ENCODE data around the gene HRNR. TPM values are rescaled to one million over a fixed set of nuclear protein-coding genes. Genes with fewer than 3 reads are reported as not detected.
"Not testable (repeated sequence)": the region's sequence is repeated elsewhere in the genome, so short reads cannot be mapped to it uniquely, and the experiment has no call there.

HRNR gene
- total RNA-seq, 1 donor from 2014 or later = not detected

DNA sequence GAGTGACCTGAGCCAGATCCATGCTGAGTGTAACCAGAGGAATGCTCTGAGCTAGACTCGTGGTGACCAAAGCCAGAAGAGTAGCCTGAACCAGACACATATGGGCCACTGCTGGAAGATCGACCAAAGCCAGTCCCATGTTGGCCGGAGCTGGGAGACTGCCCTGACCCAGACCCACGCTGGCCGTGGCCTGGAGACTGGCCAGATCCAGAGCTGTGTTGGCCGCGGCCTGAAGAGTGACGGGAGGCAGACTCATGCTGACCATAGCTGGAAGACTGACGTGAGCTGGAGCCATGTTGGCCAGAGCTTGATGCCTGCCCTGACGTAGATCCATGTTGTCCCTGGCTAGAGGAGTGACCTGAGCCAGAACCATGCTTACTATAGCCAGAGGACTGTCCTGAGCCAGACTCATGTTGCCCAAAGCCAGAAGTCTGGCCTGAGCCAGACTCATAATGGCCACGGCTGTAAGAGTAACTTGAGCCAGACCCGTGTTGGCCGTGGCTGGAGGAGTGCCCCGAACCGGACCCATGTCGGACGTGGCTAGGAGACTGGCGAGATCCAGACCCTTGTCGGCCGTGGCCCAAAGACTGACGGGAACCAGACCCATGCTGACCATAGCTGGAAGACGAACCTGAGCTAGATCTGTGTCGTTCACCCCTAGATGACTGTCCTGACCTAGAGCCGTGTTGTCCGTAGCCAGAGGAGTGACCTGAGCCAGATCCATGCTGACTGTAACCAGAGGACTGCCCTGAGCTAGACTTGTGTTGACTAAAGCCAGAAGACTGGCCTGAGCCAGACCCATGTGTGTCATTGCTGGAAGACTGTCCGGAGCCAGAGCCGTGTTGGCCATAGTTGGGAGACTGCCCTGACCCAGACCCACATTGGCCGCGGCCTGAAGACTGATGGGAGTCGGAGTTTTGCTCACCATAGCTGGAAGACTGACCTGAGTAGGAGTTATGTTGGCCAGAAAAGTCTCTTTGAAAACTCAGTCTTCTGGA lies 3.5 kb downstream of the HRNR start:
- Mint-ChIP-seq H3K4me1 (ENCODE audit: unreplicated experiment) (peaks cover 2% of the 10 kb centered on the region), H3K36me3 (ENCODE audit: low read depth, unreplicated experiment) (peaks cover 11% of the 10 kb centered on the region), H3K27ac (ENCODE audit: unreplicated experiment) (no peak overlapping the region), H3K4me3 (ENCODE audit: unreplicated experiment) (no peak overlapping the region), H3K27me3 (ENCODE audit: unreplicated experiment) (peaks cover 4% of the 10 kb centered on the region), H3K9me3 (ENCODE audit: unreplicated experiment) (peaks cover 4% of the 10 kb centered on the region)
- TF ChIP-seq CTCF (IDR thresholded peaks at IDR 0.05; ENCODE audit: unreplicated experiment) = no peak
- no peak for DNase-seq (ENCODE audit: low spot score)

GRCh38 chr1:152219438-152219837 lies 4.6 kb downstream of the HRNR start:
- H3K4me3 Mint-ChIP-seq (ENCODE audit: unreplicated experiment); H3K27me3 Mint-ChIP-seq (ENCODE audit: unreplicated experiment); DNase-seq (ENCODE audit: low spot score); H3K9me3 Mint-ChIP-seq (ENCODE audit: unreplicated experiment); H3K27ac Mint-ChIP-seq (ENCODE audit: unreplicated experiment); H3K4me1 Mint-ChIP-seq (ENCODE audit: unreplicated experiment): not testable (repeated sequence)
- peaks cover 11% of the 10 kb centered on the region for H3K36me3 Mint-ChIP-seq (ENCODE audit: low read depth, unreplicated experiment)

DNA sequence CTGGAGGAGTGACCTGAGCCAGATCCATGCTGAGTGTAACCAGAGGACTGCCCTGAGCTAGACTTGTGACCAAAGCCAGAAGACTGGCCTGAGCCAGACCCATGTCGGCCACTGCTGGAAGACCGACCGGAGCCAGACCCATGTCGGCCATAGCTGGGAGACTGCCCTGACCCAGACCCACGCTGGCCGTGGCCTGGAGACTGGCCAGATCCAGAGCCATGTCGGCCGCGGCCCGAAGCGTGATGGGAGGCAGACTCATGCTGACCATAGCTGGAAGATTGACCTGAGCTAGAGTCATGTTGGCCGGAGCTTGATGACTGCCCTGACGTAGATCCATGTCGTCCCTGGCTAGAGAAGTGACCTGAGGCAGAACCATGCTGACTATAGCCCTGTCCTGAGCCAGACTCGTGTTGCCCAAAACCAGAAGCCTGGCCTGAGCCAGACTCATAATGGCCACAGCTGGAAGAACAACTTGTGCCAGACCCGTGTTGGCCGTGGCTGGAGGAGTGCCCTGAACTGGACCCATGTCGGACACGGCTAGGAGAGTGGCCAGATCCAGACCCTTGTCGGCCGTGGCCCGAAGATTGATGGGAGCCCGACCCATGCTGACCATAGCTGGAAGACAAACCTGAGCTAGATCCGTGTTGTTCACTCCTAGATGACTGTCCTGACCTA lies 5.1 kb downstream of the HRNR start:
- TF ChIP-seq CTCF (IDR thresholded peaks at IDR 0.05; ENCODE audit: unreplicated experiment) = no peak
- H3K36me3 Mint-ChIP-seq (ENCODE audit: low read depth, unreplicated experiment) = peaks cover 11% of the 10 kb centered on the region
- H3K4me3 Mint-ChIP-seq (ENCODE audit: unreplicated experiment) = peak overlapping the region; percentile 2
- no peak for DNase-seq (ENCODE audit: low spot score)
- no peak overlapping the region for H3K27ac Mint-ChIP-seq (ENCODE audit: unreplicated experiment)
- H3K27me3 Mint-ChIP-seq (ENCODE audit: unreplicated experiment) = peaks cover 4% of the 10 kb centered on the region
- peaks cover 4% of the 10 kb centered on the region for H3K9me3 Mint-ChIP-seq (ENCODE audit: unreplicated experiment)
- H3K4me1 Mint-ChIP-seq (ENCODE audit: unreplicated experiment) = no peaks in the 10 kb centered on the region

DNA sequence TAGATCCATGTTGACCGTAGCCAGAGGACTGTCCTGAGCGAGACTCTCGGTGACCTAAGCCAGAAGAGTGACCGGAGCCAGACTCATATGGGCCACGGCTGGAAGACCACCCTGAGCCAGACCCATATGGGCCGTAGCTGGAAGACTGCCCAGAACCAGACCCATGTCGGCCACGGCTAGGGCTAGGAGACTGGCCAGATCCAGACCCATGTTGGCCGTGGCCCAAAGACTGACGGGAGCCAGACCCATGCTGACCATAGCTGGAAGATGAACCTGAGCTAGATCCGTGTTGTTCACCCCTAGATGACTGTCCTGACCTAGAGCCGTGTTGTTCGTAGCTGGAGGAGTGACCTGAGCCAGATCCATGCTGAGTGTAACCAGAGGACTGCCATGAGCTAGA lies 8.4 kb downstream of the HRNR start:
- H3K9me3 Mint-ChIP-seq (ENCODE audit: unreplicated experiment); H3K4me3 Mint-ChIP-seq (ENCODE audit: unreplicated experiment); H3K4me1 Mint-ChIP-seq (ENCODE audit: unreplicated experiment); H3K27ac Mint-ChIP-seq (ENCODE audit: unreplicated experiment); H3K27me3 Mint-ChIP-seq (ENCODE audit: unreplicated experiment); DNase-seq (ENCODE audit: low spot score): not testable (repeated sequence)
- H3K36me3 Mint-ChIP-seq (ENCODE audit: low read depth, unreplicated experiment) = peaks cover 14% of the 10 kb centered on the region

DNA sequence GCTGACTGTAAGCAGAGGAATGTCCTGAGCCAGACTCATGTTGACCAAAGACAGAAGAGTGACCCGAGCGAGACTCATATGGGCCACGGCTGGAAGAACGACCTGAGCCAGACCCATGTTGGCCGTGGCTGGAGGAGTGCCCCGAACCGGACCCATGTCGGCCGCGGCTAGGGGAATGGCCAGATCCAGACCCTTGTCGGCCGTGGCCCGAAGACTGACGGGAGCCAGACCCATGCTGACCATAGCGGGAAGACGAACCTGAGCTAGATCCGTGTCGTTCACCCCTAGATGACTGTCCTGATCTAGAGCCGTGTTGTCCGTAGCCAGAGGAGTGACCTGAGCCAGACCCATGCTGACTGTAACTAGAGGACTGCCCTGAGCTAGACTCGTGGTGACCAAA lies 9.1 kb downstream of the HRNR start:
- not testable (repeated sequence) for H3K27me3 Mint-ChIP-seq (ENCODE audit: unreplicated experiment); H3K9me3 Mint-ChIP-seq (ENCODE audit: unreplicated experiment); DNase-seq (ENCODE audit: low spot score); H3K27ac Mint-ChIP-seq (ENCODE audit: unreplicated experiment); H3K4me1 Mint-ChIP-seq (ENCODE audit: unreplicated experiment); H3K4me3 Mint-ChIP-seq (ENCODE audit: unreplicated experiment)
- peaks cover 13% of the 10 kb centered on the region for H3K36me3 Mint-ChIP-seq (ENCODE audit: low read depth, unreplicated experiment)

DNA sequence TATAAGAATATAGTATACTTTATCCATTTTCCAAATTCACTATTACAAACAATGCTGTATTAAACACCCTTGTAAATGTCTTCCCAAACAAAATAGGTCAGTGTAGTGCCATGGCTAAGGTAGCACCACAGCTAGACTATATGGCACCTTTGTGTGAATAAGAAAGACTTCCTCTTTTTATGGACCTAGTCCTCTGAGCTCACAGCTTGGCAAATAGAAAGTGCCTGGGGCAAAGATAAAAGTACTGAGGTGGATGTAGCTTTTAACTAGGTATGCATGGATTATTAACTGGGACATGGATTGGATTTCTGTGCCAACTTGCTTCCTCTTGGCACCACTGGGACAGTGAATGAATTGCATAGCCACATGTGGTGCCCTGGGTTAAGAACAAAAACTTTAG lies 25.0 kb downstream of the HRNR start:
- no peaks in the 10 kb centered on the region for H3K36me3 Mint-ChIP-seq (ENCODE audit: low read depth, unreplicated experiment)
- H3K27me3 Mint-ChIP-seq (ENCODE audit: unreplicated experiment) = peaks cover 5% of the 10 kb centered on the region
- H3K27ac Mint-ChIP-seq (ENCODE audit: unreplicated experiment) = no peak overlapping the region
- H3K4me3 Mint-ChIP-seq (ENCODE audit: unreplicated experiment) = no peak overlapping the region
- no peaks in the 10 kb centered on the region for H3K9me3 Mint-ChIP-seq (ENCODE audit: unreplicated experiment)
- TF ChIP-seq CTCF (IDR thresholded peaks at IDR 0.05; ENCODE audit: unreplicated experiment) = no peak
- peaks cover 13% of the 10 kb centered on the region for H3K4me1 Mint-ChIP-seq (ENCODE audit: unreplicated experiment)
- DNase-seq (ENCODE audit: low spot score) = no peak

All from endothelial cell (in vitro differentiated cells).